OCI-M2 (cell line): ENCODE results near the gene REC8.
A peak's percentile ranks its signal among the peaks of the same experiment; 100 is the strongest.

ENCODE experiments used
- DNase-seq: peaks from one replicate; lab custom pipeline; 2025; ENCODE audit not compliant: unreplicated experiment; lab: John Stamatoyannopoulos, UW

Gene REC8

GRCh38 chr14:24182110-24182882, 10.4 kb downstream of the REC8 start:
- no peak for DNase-seq

- DNase-seq, result no peak
Measured at GRCh38 chr14:24183014-24183481, 11.2 kb downstream of the REC8 start.

GRCh38 chr14:24184104-24184970, 12.5 kb downstream of the REC8 start:
- no peak for DNase-seq

GRCh38 chr14:24185026-24185425, 13.1 kb downstream of the REC8 start:
- no peak for DNase-seq

- no peak for DNase-seq
Measured at GRCh38 chr14:24185741-24186140, 13.9 kb downstream of the REC8 start.

GRCh38 chr14:24186831-24187538, 15.1 kb downstream of the REC8 start:
- no peak for DNase-seq

GRCh38 chr14:24187539-24187915, 15.6 kb downstream of the REC8 start:
- DNase-seq, result no peak

GRCh38 chr14:24188251-24189058, 16.6 kb downstream of the REC8 start, which contains the start of gene IPO4:
TSS of gene IPO4 (minus strand) at chr14:24188816. CDS start at chr14:24188787, 29 bp downstream.
- peak; percentile 75 for DNase-seq

GRCh38 chr14:24189059-24189375, 17.1 kb downstream of the REC8 start:
- no peak for DNase-seq

GRCh38 chr14:24189460-24189859, 17.6 kb downstream of the REC8 start:
- DNase-seq, result no peak

- DNase-seq, result no peak
Measured at GRCh38 chr14:24190416-24190815, 18.5 kb downstream of the REC8 start.

- no peak for DNase-seq
Measured at GRCh38 chr14:24192933-24193332, 21.1 kb downstream of the REC8 start.

- no peak for DNase-seq
Measured at GRCh38 chr14:24194186-24194872, 22.4 kb downstream of the REC8 start.

GRCh38 chr14:24194873-24195185, 22.9 kb downstream of the REC8 start:
- no peak for DNase-seq

GRCh38 chr14:24195186-24196070, 23.5 kb downstream of the REC8 start, which contains the start of gene TM9SF1:
TSS of gene TM9SF1 (minus strand) at chr14:24195441. CDS start at chr14:24195019, 422 bp downstream.
- peak; percentile 73 for DNase-seq

GRCh38 chr14:24196071-24197055, 24.5 kb downstream of the REC8 start:
- no peak for DNase-seq

GRCh38 chr14:24197056-24197450, 25.2 kb downstream of the REC8 start:
- no peak for DNase-seq
